ENCODE data around the gene SNRPA1.

Gene SNRPA1

GRCh38 chr15:101318839-101319238 is 23.8 kb upstream of the SNRPA1 start:
- no peak for DNase-seq (ENCODE audit: low spot score)

GRCh38 chr15:101318147-101318819 is 23.2 kb upstream of the SNRPA1 start:
- DNase-seq (ENCODE audit: low spot score) = no peak

GRCh38 chr15:101317336-101317872 is 22.4 kb upstream of the SNRPA1 start:
- DNase-seq (ENCODE audit: low spot score) = no peak

GRCh38 chr15:101316529-101316928 is 21.5 kb upstream of the SNRPA1 start:
- DNase-seq (ENCODE audit: low spot score) = no peak

GRCh38 chr15:101315736-101316135 is 20.7 kb upstream of the SNRPA1 start:
- DNase-seq (ENCODE audit: low spot score) = no peak

GRCh38 chr15:101314336-101315125 is 19.5 kb upstream of the SNRPA1 start:
- DNase-seq (ENCODE audit: low spot score) = no peak

- DNase-seq (ENCODE audit: low spot score) = no peak
Observed at GRCh38 chr15:101313041-101313761, 18.2 kb upstream of the SNRPA1 start.

- no peak for DNase-seq (ENCODE audit: low spot score)
Observed at GRCh38 chr15:101310508-101310907, 15.5 kb upstream of the SNRPA1 start.

GRCh38 chr15:101310161-101310480 is 15.1 kb upstream of the SNRPA1 start:
- DNase-seq (ENCODE audit: low spot score) = no peak

- DNase-seq (ENCODE audit: low spot score) = no peak
Observed at GRCh38 chr15:101309436-101310160, 14.6 kb upstream of the SNRPA1 start.

GRCh38 chr15:101308604-101309435 is 13.8 kb upstream of the SNRPA1 start:
- DNase-seq (ENCODE audit: low spot score) = no peak

GRCh38 chr15:101307897-101308603 is 13.0 kb upstream of the SNRPA1 start:
- DNase-seq (ENCODE audit: low spot score) = no peak

- no peak for DNase-seq (ENCODE audit: low spot score)
Observed at GRCh38 chr15:101307048-101307896, 12.2 kb upstream of the SNRPA1 start.

- DNase-seq (ENCODE audit: low spot score) = no peak
Observed at GRCh38 chr15:101306341-101307047, 11.4 kb upstream of the SNRPA1 start.

GRCh38 chr15:101305820-101306255 is 10.8 kb upstream of the SNRPA1 start:
- DNase-seq (ENCODE audit: low spot score) = no peak

- DNase-seq (ENCODE audit: low spot score) = no peak
Observed at GRCh38 chr15:101303408-101303807, 8.4 kb upstream of the SNRPA1 start.

GRCh38 chr15:101296418-101297405 is 1.7 kb upstream of the SNRPA1 start:
- DNase-seq (ENCODE audit: low spot score) = no peak

All from globus pallidus (tissue), 1 donor.